ENCODE measurements around the gene GDAP1L1. TPM values are rescaled to one million over a fixed set of nuclear protein-coding genes. Genes with fewer than 3 reads are reported as not detected.

GDAP1L1 gene
- total and polyA plus RNA-seq, 2 of the 4 experiments (the other 2 are of a cell fraction) = not detected

GRCh38 chr20:44297721-44298120 is 50.6 kb downstream of the GDAP1L1 start:
- Histone ChIP-seq H3K27me3 (ENCODE audit: control insufficient read depth, insufficient read depth, low read length) (no peaks in the 10 kb centered on the region), H3K4me1 (ENCODE audit: control insufficient read depth, insufficient read depth, low read length) (no peaks in the 10 kb centered on the region), H4K5ac (ENCODE audit: low read depth, low read length) (no peak overlapping the region), H2BK5ac (ENCODE audit: low read depth, low read length, poor library complexity, severe bottlenecking) (no peak overlapping the region), H2AK9ac (replicated peaks; ENCODE audit: low read depth, low read length, poor library complexity) (no peak overlapping the region), H3K14ac (replicated peaks; ENCODE audit: low read depth, low read length) (no peak overlapping the region), H3K4me2 (ENCODE audit: low read depth, low read length) (no peak overlapping the region), H3K4me3 (ENCODE audit: insufficient read depth, low read depth, low read length) (no peak overlapping the region), H3K27ac (ENCODE audit: insufficient read depth, low read length) (no peak overlapping the region), H3K79me1 (ENCODE audit: low read depth in 1 of 2, low read length in 2 of 2) (no peaks in the 10 kb centered on the region), H2BK20ac (ENCODE audit: low read depth, low read length) (no peak overlapping the region), H3K18ac (ENCODE audit: low read depth, low read length) (no peak overlapping the region), H4K8ac (ENCODE audit: low read depth in 2 of 2, low read length in 2 of 2) (no peak overlapping the region), H2BK15ac (ENCODE audit: low read depth, low read length) (no peak overlapping the region), H3K9me1 (ENCODE audit: insufficient read depth, low read length) (no peaks in the 10 kb centered on the region), H2BK120ac (ENCODE audit: low read depth, low read length) (no peak overlapping the region), H3K56ac (ENCODE audit: extremely low read depth, insufficient read depth, low read length) (no peak overlapping the region), H4K20me1 (ENCODE audit: insufficient read depth, low read length) (no peaks in the 10 kb centered on the region), H3K36me3 (ENCODE audit: control insufficient read depth, insufficient read depth, low read length) (no peaks in the 10 kb centered on the region), H2AFZ (replicated peaks; ENCODE audit: low read length, poor library complexity) (no peak overlapping the region), H3K23ac (ENCODE audit: low read depth, low read length) (no peak overlapping the region), H3K9ac (ENCODE audit: low read depth, low read length) (no peak overlapping the region), H3K4ac (ENCODE audit: low read depth, low read length) (no peak overlapping the region), H2AK5ac (ENCODE audit: low read depth, low read length) (no peak overlapping the region), H4K91ac (ENCODE audit: insufficient read depth, low read depth, low read length) (no peak overlapping the region), H3K9me3 (ENCODE audit: control insufficient read depth, insufficient read depth, low read length) (no peaks in the 10 kb centered on the region)
- POLR2A ChIA-PET (ENCODE audit: unreplicated experiment) = no interaction called here
- WGBS, 2 experiments (ENCODE audit: extremely low coverage in 2 of 2, insufficient read length in 1 of 2) = no CpG with 5 or more reads among the region's 4 CpGs
- TF ChIP-seq MXI1 (IDR thresholded peaks at IDR 0.05; ENCODE audit: borderline replicate concordance, low read depth, low read length) = no peak
- no peak for TF ChIP-seq ELK1 (IDR thresholded peaks at IDR 0.05; ENCODE audit: borderline replicate concordance, low read depth, low read length)
- no peak for TF ChIP-seq FOS (IDR thresholded peaks at IDR 0.05; ENCODE audit: low read depth, low read length)
- TF ChIP-seq SMC3 (IDR thresholded peaks at IDR 0.05; ENCODE audit: low read depth, low read length) = no peak
- TF ChIP-seq CHD1 (IDR thresholded peaks at IDR 0.05; ENCODE audit: low read depth, low read length) = no peak
- no peak for TF ChIP-seq CTCF (conservative IDR thresholded peaks at IDR 0.05; ENCODE audit: low read depth, low read length)
- TF ChIP-seq POLR2A (IDR thresholded peaks at IDR 0.05; ENCODE audit: low read depth, low read length) = no peak
- no peak for TF ChIP-seq MAFK (IDR thresholded peaks at IDR 0.05; ENCODE audit: low read depth, low read length)
- TF ChIP-seq MAZ (IDR thresholded peaks at IDR 0.05; ENCODE audit: borderline replicate concordance, low read depth, low read length) = no peak
- TF ChIP-seq RFX5 (IDR thresholded peaks at IDR 0.05; ENCODE audit: low read depth, low read length) = no peak
- no peak for TF ChIP-seq CEBPB (IDR thresholded peaks at IDR 0.05; ENCODE audit: low read depth, low read length)
- no peak for TF ChIP-seq BHLHE40 (IDR thresholded peaks at IDR 0.05; ENCODE audit: low read depth, low read length)
- TF ChIP-seq RCOR1 (IDR thresholded peaks at IDR 0.05; ENCODE audit: insufficient replicate concordance, low read length) = no peak
- no peak for TF ChIP-seq NFE2L2 (IDR thresholded peaks at IDR 0.05; ENCODE audit: low read depth, low read length)
- TF ChIP-seq USF2 (IDR thresholded peaks at IDR 0.05; ENCODE audit: low read depth, low read length) = no peak
- CTCF ChIA-PET = no interaction called here
- no TSS peak for BruUV-seq (replicated peaks)
- ATAC-seq (ENCODE audit: low read depth) (no peak), DNase-seq (no peak)
- in situ Hi-C loops (cut with MboI; ENCODE audit: low sequenced_read_pairs) (no loop called here), intact Hi-C loops (cut with micrococcal nuclease) (no loop called here), dilution Hi-C loops (cut with HindIII; ENCODE audit: low sequenced_read_pairs, unreplicated experiment) (no loop called here)
